HCT116 (cell line): Measurements from ENCODE around the gene LMNTD1. TPM values are rescaled to one million over a fixed set of nuclear protein-coding genes. Genes with fewer than 3 reads are reported as not detected.

ENCODE experiments used
- ATAC-seq: fragments of 200-7000 bp; cut with Tn5 transposase; 2 replicates; pipeline ENCODE4 v1.9.1; 2020; ENCODE audit warnings: mild to moderate bottlenecking, moderate library complexity
- BruUV-seq: library from RNA; stranded (reverse); fragments of 400-500 nt; replicated peaks from 2 replicates; lab custom pipeline; 2021; lab: Mats Ljungman, UMichigan
- CTCF ChIA-PET: fragments of 300-600 bp; sonication (Branson Sonifier 250); formaldehyde crosslinking; loops from one replicate; lab custom pipeline; 2021; ENCODE audit warnings: antibody characterized with exemption; lab: Charles Lee
- POLR2A ChIA-PET: fragments of 300-600, 350-600 bp; sonication (Branson Sonifier 250); formaldehyde crosslinking; loops from one replicate; lab custom pipeline; 2021; ENCODE audit warnings: antibody characterized with exemption; lab: Charles Lee
- RAD21 ChIA-PET, 2 experiments: fragments of 300-600 bp; sonication (Branson Sonifier 250); formaldehyde crosslinking; loops; one replicate each; lab custom pipeline; 2023; ENCODE audit warnings: low total read pairs in 2 of 2; ENCODE audit not compliant: uncharacterized antibody in 2 of 2, unreplicated experiment in 2 of 2, low non-redundant PET in 1 of 2; lab: Charles Lee
- DNase-seq: peaks from one replicate; pipeline ENCODE4 v3.0.0-alpha.2; 2010; ENCODE audit warnings: low read depth, low spot score
- H2AFZ ChIP-seq: fragments of 200-600 bp; shearing (Covaris generic), sonication (generic); 2 replicates; pipeline ENCODE4 v1.6.1; 2017; ENCODE audit warnings: low read depth, mixed run types, mixed read lengths, antibody characterized with exemption, low read length; ENCODE audit not compliant: poor library complexity, severe bottlenecking
- H3K27ac ChIP-seq: 2 replicates; pipeline ENCODE4 v1.5.1; 2012; ENCODE audit warnings: low read depth, low read length
- H3K27me3 ChIP-seq: fragments of 200-600 bp; sonication (generic); 2 replicates; pipeline ENCODE4 v1.6.1; 2016; ENCODE audit warnings: mixed run types, low read length, mixed read lengths; ENCODE audit not compliant: insufficient read depth
- H3K36me3 ChIP-seq, 2 experiments: fragments of 200-500 bp in 1 of 2; fragments of 200-600 bp in 1 of 2; sonication (Bioruptor generic) in 1 of 2; sonication (generic) in 1 of 2; 2 replicates each; pipeline versions ENCODE4 v1.5.1 to v1.6.1; 2014 to 2016; ENCODE audit warnings: low read length in 2 of 2, inconsistent platforms in 1 of 2, mixed read lengths in 1 of 2, mixed run types in 1 of 2; ENCODE audit not compliant: insufficient read depth in 2 of 2, control insufficient read depth in 1 of 2
- H3K4me1 ChIP-seq, 2 experiments: fragments of 200-600 bp in 1 of 2; sonication (generic) in 1 of 2; 2 replicates each; pipeline versions ENCODE4 v1.5.1 to v1.6.1; 2012 to 2017; ENCODE audit warnings: low read length in 2 of 2, inconsistent platforms in 1 of 2, mild to moderate bottlenecking in 1 of 2, mixed read lengths in 1 of 2, mixed run types in 1 of 2, moderate library complexity in 1 of 2; ENCODE audit not compliant: insufficient read depth in 2 of 2, control insufficient read depth in 1 of 2
- H3K4me2 ChIP-seq: fragments of 200-600 bp; sonication (generic); 2 replicates; pipeline ENCODE4 v1.6.1; 2017; ENCODE audit warnings: mixed run types, low read length, mixed read lengths
- H3K4me3 ChIP-seq, 2 experiments: fragments of 200-600 bp in 1 of 2; sonication (generic) in 1 of 2; replicated peaks in 1 of 2; 2 replicates each; pipeline ENCODE4 v1.5.1; 2011 to 2016; ENCODE audit warnings: low read length in 2 of 2, control low read depth in 1 of 2, low read depth in 1 of 2, mild to moderate bottlenecking in 1 of 2, mixed read lengths in 1 of 2, mixed run types in 1 of 2
- H3K79me2 ChIP-seq: fragments of 200-600 bp; sonication (generic); 2 replicates; pipeline ENCODE4 v1.6.1; 2017; ENCODE audit warnings: mild to moderate bottlenecking, mixed run types, low read length, moderate library complexity, mixed read lengths; ENCODE audit not compliant: insufficient read depth
- H3K9ac ChIP-seq: fragments of 200-600 bp; sonication (generic); 2 replicates; pipeline ENCODE4 v1.6.1; 2016; ENCODE audit warnings: low read length, mixed read lengths
- H3K9me2 ChIP-seq: fragments of 200-600 bp; sonication (generic), shearing (Covaris generic); 2 replicates; pipeline ENCODE4 v1.6.1; 2017; ENCODE audit warnings: mixed run types, mild to moderate bottlenecking, moderate library complexity; ENCODE audit not compliant: insufficient read depth
- H3K9me3 ChIP-seq, 2 experiments: fragments of 200-500 bp in 1 of 2; fragments of 200-600 bp in 1 of 2; sonication (Bioruptor generic) in 1 of 2; sonication (generic) in 1 of 2; 2 replicates each; pipeline ENCODE4 v1.6.1; 2014 to 2017; ENCODE audit warnings: low read length in 2 of 2, mixed read lengths in 2 of 2, inconsistent platforms in 1 of 2, low read depth in 1 of 2, mild to moderate bottlenecking in 1 of 2, mixed run types in 1 of 2, moderate library complexity in 1 of 2; ENCODE audit not compliant: control insufficient read depth in 1 of 2, insufficient read depth in 1 of 2
- H4K20me1 ChIP-seq: fragments of 200-600 bp; sonication (generic), shearing (Covaris generic); 2 replicates; pipeline ENCODE4 v1.6.1; 2017; ENCODE audit warnings: mixed run types, mild to moderate bottlenecking, moderate library complexity; ENCODE audit not compliant: insufficient read depth
- CEBPB ChIP-seq: IDR thresholded peaks from 2 replicates; pipeline ENCODE4 v1.6.1; 2012; ENCODE audit warnings: low read depth
- EGR1 ChIP-seq: IDR thresholded peaks from 2 replicates; pipeline ENCODE4 v1.6.1; 2012; ENCODE audit warnings: low read depth
- ELF1 ChIP-seq: IDR thresholded peaks from 2 replicates; pipeline ENCODE4 v1.6.1; 2012; ENCODE audit warnings: low read depth, borderline replicate concordance
- EZH2phosphoT487 ChIP-seq: fragments of 200-600 bp; IDR thresholded peaks from 2 replicates; pipeline ENCODE4 v1.6.1; 2018; ENCODE audit warnings: antibody characterized with exemption, borderline replicate concordance
- JUND ChIP-seq: IDR thresholded peaks from 2 replicates; pipeline ENCODE4 v1.6.1; 2012
- POLR2A ChIP-seq: IDR thresholded peaks from 2 replicates; pipeline ENCODE4 v1.7.0; 2011; ENCODE audit warnings: borderline replicate concordance; ENCODE audit not compliant: insufficient read depth, insufficient read length; ENCODE audit errors: extremely low read depth
- POLR2AphosphoS5 ChIP-seq: IDR thresholded peaks from 2 replicates; pipeline ENCODE4 v1.6.1; 2011; ENCODE audit warnings: mild to moderate bottlenecking, low read depth, low read length, moderate library complexity
- SIN3A ChIP-seq: IDR thresholded peaks from 2 replicates; pipeline ENCODE4 v1.6.1; 2012; ENCODE audit warnings: low read depth
- SP1 ChIP-seq: IDR thresholded peaks from 2 replicates; pipeline ENCODE4 v1.6.1; 2012; ENCODE audit warnings: low read depth
- SRF ChIP-seq: IDR thresholded peaks from 2 replicates; pipeline ENCODE4 v1.6.1; 2012; ENCODE audit warnings: low read depth
- TCF7L2 ChIP-seq: IDR thresholded peaks from 2 replicates; pipeline ENCODE4 v1.7.0; 2011; ENCODE audit warnings: borderline replicate concordance, inconsistent platforms; ENCODE audit not compliant: insufficient read depth, insufficient read length; ENCODE audit errors: extremely low read depth
- YY1 ChIP-seq: IDR thresholded peaks from 2 replicates; pipeline ENCODE4 v1.6.1; 2011; ENCODE audit warnings: low read length, low read depth, moderate library complexity, mild to moderate bottlenecking; ENCODE audit not compliant: insufficient replicate concordance; ENCODE audit errors: extremely low read depth
- ZBTB33 ChIP-seq: IDR thresholded peaks from 2 replicates; pipeline ENCODE4 v1.6.1; 2011; ENCODE audit warnings: mild to moderate bottlenecking, low read length, moderate library complexity; ENCODE audit not compliant: insufficient replicate concordance; ENCODE audit errors: extremely low read depth
- ZFX ChIP-seq: fragments of 450-650 bp; IDR thresholded peaks from 2 replicates; pipeline ENCODE4 v1.6.1; 2017
- ZNF274 ChIP-seq: fragments of 200-500 bp; sonication (Bioruptor generic); IDR thresholded peaks from 2 replicates; pipeline ENCODE4 v1.6.1; 2014; ENCODE audit warnings: mild to moderate bottlenecking, low read depth, low read length, inconsistent platforms
- intact Hi-C: fragments of 100-400 bp; cut with micrococcal nuclease; formaldehyde crosslinking; loops from 2 replicates; pipeline ENCODE4 v1.10.0; 2022
- total RNA-seq: library from RNA; stranded (reverse); gene quantifications from one replicate; pipeline ENCODE4 v1.2.1, GENCODE V29; 2021; ENCODE audit not compliant: unreplicated experiment
- TF ChIP-seq, protein P1 (sequence below): IDR thresholded peaks from 2 replicates; pipeline ENCODE4 v1.6.1; 2012; ENCODE audit warnings: low read depth
- TF ChIP-seq, protein P2 (sequence below): IDR thresholded peaks from 2 replicates; pipeline ENCODE4 v1.6.1; 2012
- TF ChIP-seq, protein P3 (sequence below): IDR thresholded peaks from 2 replicates; pipeline ENCODE4 v1.6.1; 2012
- TF ChIP-seq, protein P4 (sequence below), 3 experiments: fragments of 200-600 bp in 1 of 3; sonication (generic) in 1 of 3; IDR thresholded peaks in 2 of 3; conservative IDR thresholded peaks in 1 of 3; 2 replicates each; pipeline ENCODE4 v1.5.1; 2012 to 2017; ENCODE audit warnings: low read depth in 2 of 3, low read length in 2 of 3, antibody characterized with exemption in 1 of 3, borderline replicate concordance in 1 of 3, control low read depth in 1 of 3, mild to moderate bottlenecking in 1 of 3, mixed read lengths in 1 of 3, mixed run types in 1 of 3, moderate library complexity in 1 of 3; ENCODE audit not compliant: insufficient read depth in 1 of 3

The LMNTD1 gene
- total RNA-seq, 1 experiment from 2014 or later = not detected

- ChIA-PET RAD21 (no interaction called here), POLR2A (no interaction called here), CTCF (no interaction called here)
- Histone ChIP-seq H3K4me2 (no peak overlapping the region), H3K4me1 (no peaks in the 10 kb centered on the region), H3K9ac (no peak overlapping the region), H3K4me3 (no peak overlapping the region), H3K9me2 (no peaks in the 10 kb centered on the region), H3K79me2 (no peaks in the 10 kb centered on the region), H3K27ac (no peak overlapping the region), H3K27me3 (no peaks in the 10 kb centered on the region), H2AFZ (peak overlapping the region; percentile 32), H3K9me3 (no peaks in the 10 kb centered on the region), H4K20me1 (no peaks in the 10 kb centered on the region), H3K36me3 (no peaks in the 10 kb centered on the region)
- no peak for DNase-seq
- no peak for ATAC-seq
- no peak for TF ChIP-seq EGR1
- TF ChIP-seq SRF = no peak
- TF ChIP-seq, protein P1, sequence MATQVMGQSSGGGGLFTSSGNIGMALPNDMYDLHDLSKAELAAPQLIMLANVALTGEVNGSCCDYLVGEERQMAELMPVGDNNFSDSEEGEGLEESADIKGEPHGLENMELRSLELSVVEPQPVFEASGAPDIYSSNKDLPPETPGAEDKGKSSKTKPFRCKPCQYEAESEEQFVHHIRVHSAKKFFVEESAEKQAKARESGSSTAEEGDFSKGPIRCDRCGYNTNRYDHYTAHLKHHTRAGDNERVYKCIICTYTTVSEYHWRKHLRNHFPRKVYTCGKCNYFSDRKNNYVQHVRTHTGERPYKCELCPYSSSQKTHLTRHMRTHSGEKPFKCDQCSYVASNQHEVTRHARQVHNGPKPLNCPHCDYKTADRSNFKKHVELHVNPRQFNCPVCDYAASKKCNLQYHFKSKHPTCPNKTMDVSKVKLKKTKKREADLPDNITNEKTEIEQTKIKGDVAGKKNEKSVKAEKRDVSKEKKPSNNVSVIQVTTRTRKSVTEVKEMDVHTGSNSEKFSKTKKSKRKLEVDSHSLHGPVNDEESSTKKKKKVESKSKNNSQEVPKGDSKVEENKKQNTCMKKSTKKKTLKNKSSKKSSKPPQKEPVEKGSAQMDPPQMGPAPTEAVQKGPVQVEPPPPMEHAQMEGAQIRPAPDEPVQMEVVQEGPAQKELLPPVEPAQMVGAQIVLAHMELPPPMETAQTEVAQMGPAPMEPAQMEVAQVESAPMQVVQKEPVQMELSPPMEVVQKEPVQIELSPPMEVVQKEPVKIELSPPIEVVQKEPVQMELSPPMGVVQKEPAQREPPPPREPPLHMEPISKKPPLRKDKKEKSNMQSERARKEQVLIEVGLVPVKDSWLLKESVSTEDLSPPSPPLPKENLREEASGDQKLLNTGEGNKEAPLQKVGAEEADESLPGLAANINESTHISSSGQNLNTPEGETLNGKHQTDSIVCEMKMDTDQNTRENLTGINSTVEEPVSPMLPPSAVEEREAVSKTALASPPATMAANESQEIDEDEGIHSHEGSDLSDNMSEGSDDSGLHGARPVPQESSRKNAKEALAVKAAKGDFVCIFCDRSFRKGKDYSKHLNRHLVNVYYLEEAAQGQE = no peak
- no peak for TF ChIP-seq POLR2AphosphoS5
- TF ChIP-seq, protein P2, sequence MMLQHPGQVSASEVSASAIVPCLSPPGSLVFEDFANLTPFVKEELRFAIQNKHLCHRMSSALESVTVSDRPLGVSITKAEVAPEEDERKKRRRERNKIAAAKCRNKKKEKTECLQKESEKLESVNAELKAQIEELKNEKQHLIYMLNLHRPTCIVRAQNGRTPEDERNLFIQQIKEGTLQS = no peak
- no peak for TF ChIP-seq ZFX
- TF ChIP-seq ZNF274 = no peak
- TF ChIP-seq TCF7L2 = no peak
- no peak for TF ChIP-seq EZH2phosphoT487
- TF ChIP-seq, protein P3, sequence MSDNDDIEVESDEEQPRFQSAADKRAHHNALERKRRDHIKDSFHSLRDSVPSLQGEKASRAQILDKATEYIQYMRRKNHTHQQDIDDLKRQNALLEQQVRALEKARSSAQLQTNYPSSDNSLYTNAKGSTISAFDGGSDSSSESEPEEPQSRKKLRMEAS = no peak
- no peak for TF ChIP-seq ELF1
- TF ChIP-seq, protein P4, sequence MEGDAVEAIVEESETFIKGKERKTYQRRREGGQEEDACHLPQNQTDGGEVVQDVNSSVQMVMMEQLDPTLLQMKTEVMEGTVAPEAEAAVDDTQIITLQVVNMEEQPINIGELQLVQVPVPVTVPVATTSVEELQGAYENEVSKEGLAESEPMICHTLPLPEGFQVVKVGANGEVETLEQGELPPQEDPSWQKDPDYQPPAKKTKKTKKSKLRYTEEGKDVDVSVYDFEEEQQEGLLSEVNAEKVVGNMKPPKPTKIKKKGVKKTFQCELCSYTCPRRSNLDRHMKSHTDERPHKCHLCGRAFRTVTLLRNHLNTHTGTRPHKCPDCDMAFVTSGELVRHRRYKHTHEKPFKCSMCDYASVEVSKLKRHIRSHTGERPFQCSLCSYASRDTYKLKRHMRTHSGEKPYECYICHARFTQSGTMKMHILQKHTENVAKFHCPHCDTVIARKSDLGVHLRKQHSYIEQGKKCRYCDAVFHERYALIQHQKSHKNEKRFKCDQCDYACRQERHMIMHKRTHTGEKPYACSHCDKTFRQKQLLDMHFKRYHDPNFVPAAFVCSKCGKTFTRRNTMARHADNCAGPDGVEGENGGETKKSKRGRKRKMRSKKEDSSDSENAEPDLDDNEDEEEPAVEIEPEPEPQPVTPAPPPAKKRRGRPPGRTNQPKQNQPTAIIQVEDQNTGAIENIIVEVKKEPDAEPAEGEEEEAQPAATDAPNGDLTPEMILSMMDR (IDR thresholded peaks at IDR 0.05 in 2 of 3, conservative IDR thresholded peaks at IDR 0.05 in 1 of 3; ENCODE audit: borderline replicate concordance in 1 of 3, insufficient read depth in 1 of 3, low read depth in 2 of 3, low read length in 2 of 3) = no peak
- no peak for TF ChIP-seq JUND
- TF ChIP-seq SP1 = no peak
- TF ChIP-seq ZBTB33 = no peak
- TF ChIP-seq YY1 = no peak
- no peak for TF ChIP-seq POLR2A
- no peak for TF ChIP-seq SIN3A
- no peak for TF ChIP-seq CEBPB
- intact Hi-C loops = no loop called here
- no TSS peak for BruUV-seq
Observed at GRCh38 chr12:25526778-25527177, 26.3 kb downstream of the LMNTD1 start.
